HG02798 (cell line): ENCODE measurements around the gene HOXC5.

Experiments used
- ATAC-seq: cut with Tn5 transposase; IDR thresholded peaks from one replicate; pipeline ENCODE4 v1.9.1; 2021; ENCODE audit warnings: mild to moderate bottlenecking; ENCODE audit not compliant: unreplicated experiment, poor library complexity

HOXC5 gene

DNA sequence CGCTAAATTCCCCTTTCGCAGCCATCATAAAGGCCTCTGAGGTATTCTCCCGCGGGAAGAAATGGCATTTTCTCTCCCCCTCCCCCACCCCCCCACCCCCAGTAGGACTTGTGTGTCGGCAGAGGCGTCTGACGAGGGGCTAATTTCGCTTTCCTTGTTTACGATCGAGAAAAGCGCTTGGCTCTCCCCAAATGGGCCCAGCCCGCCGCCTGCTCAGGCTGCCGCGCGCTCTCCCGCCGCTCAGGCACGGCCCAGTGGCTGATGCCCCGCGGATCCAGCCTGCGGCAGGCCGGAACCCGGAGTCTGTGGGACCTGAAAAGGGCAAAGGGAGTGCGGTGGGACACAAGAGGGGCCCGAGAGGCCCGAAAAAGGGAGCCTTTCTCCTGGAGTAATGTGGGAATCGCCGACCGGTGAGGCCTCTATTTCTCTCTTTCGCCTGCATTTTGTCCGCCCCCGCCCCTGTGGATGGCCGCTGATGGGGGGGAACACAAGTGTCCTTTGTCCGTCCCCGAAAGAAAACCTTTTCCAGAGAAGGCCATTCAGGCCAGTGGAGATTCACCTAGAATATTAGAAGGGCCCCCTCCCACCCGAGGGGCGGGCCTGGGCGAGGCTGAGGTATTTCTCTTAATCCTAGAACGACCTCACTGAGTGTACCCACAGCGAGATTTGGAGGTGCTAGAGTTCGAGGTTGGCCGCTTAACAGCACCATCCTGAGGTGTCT, 13.6 kb upstream of the HOXC5 start:
- ATAC-seq = no peak

- ATAC-seq = no peak
Observed at GRCh38 chr12:54019924-54020590, 12.8 kb upstream of the HOXC5 start.

DNA sequence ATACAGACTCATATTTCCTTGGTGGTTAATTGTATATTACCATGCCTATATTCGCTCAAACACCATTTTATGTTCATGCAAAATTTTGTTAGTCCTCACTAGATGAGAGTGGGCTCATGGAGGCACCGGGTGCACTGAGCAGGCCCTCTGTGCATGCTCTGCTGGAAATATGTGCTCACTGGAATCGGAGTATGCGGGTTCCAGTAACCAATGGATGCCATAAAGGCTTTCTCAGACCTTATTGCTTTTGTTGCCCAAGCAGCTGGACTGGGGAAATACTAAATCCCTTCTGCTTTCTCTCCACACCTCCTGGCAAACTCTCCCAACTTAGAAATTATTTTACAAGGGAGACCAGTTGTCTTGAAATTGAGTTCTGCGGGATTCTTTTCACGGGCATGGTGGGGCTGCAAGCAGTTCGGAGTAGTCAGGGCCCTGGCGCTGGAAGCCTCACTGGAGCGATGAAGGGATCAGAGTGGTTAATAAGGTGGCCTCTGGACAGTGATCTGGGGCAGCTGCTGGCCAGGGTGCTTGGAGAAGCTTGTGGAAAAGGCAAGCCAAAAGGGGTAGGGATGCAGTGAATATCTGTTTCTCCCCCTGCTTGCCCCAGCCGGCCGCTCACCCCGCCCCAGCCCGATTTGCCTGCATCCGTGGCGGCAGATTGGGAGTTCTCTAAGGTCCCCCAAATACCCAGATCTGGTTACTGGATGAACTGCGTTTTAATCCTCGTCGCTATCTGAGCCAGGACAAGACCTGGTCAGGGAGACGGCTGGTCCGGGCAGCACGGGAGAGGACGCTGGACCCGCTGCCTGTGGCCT, 12.1 kb upstream of the HOXC5 start:
- no peak for ATAC-seq

DNA sequence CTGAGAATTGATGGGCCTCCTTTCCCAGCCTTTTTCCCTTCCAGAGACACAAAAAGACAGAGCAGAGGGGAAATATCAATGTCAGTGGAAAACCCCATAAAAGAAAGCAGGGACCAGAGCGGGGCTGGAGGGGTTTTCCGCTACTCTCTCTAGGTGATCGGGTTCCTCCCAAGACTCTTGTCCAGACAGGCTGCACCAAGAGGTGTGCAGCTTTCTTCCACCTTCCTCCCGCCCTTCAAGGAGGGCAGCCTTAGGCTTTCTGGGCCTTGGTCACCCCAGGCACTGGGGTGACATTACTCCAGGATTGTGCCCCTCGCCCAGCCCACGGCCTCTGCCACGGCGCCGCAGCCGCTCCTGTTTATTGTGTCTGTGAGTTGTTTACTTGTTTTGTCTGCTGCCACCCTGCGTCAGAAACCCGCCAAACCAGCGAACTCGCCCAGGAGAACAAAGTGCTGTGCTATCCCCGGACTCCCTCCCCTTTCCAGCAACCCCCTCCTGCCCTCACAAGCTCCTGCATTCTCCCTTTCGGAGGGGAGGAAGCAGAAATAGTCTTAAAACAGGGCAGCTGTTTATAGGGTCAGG, 11.3 kb upstream of the HOXC5 start:
- peak; percentile 32 for ATAC-seq

DNA sequence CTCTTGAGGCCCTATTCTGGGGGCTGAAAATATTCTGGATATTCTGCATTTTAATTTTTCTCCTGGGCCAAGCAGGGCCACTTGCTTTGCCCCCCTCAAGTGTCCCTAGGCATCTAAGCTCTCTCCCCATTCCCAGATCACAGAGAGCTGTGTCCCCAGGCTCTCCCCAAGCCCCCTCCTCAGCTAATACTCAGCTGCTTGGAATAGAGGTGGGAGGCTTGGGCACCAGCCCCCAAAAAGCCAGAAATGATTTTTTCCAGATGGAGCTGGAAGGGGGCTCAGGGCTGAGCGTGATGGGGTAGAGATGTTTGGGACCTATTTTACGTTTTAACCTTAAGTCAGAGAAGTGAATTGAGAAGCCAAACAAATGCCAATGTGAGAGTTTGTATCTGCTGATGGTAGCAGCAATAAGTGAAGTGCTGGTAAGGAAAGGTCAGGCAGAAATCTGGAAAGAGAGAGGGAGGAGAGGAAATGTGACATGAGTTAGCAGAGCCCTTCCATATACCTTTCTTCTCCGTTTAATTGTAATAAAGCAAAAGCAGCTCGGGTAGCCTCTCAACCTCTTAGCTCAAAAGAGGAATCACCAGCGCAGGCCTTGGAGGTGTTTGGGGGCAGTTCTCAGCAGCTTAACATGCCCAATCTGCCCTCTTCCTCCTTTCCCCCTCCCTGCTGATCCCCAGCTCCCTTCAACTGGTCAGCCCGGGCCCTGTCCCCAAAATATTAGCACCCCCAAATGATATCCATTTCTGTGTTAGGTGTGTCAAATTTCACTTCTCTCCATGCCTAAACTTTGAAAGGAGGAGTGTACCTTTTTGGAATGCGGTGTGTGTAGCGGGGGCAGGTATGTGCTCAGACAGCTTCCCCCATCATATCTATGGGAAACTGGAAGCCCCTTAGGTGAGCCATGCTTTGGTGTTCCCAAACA, 9.6 kb upstream of the HOXC5 start:
- ATAC-seq = no peak

DNA sequence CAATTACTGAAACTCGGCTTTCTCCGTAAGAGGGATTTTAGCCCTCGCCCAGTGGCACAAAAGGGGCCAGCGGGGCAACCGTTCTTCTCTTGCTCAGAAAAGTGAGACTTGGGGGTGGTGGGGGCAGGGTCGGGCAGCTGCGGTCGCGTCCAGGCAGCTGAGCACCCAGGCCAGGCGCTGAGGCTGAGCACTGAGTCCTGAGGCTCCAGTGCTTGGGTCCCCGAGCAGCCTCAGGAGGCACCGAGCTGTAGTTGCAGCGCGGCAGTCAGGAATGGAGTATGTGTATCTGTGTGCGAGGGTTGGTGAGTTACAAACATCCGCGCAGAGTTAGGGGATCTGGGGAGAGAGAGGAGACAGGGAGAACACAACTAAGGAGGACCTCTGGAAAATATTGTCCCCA, 8.7 kb upstream of the HOXC5 start:
- no peak for ATAC-seq

DNA sequence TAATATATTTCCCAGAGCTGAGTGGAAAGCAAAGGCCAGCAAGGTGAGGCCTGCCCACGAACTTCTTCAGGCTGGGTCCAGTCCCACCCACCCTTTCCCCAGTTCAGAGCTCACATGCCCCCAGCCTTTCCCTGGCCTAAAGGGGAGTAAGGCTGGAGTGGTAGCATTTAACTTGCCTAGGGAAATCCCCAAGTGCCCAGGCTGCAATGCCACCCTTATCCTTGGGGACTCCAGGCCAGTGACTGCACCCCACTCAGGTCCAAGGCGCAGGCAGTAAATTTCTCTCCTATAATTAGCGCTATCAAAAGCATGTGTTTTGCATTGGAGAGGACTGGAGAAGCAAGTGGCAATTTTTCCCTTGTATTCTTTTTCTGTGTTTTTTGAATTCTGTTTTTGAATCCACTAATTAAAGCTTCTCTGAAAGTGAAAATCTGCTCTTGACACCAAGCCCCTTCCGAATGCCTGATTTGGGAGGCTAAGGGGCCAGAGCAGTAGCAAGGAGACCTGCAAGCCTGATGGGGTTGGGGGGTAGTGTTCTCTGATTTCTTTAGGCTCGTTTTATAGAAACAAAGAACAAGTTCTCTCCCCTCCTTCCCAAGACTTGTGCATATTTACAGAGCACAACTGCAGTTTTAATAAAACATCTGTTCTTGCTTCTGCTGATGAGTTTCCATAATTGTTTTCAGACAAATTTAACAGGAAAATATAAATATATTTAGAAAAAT, 8.1 kb upstream of the HOXC5 start:
- no peak for ATAC-seq

- ATAC-seq = no peak
Observed at GRCh38 chr12:54025499-54026405, 7.1 kb upstream of the HOXC5 start.

DNA sequence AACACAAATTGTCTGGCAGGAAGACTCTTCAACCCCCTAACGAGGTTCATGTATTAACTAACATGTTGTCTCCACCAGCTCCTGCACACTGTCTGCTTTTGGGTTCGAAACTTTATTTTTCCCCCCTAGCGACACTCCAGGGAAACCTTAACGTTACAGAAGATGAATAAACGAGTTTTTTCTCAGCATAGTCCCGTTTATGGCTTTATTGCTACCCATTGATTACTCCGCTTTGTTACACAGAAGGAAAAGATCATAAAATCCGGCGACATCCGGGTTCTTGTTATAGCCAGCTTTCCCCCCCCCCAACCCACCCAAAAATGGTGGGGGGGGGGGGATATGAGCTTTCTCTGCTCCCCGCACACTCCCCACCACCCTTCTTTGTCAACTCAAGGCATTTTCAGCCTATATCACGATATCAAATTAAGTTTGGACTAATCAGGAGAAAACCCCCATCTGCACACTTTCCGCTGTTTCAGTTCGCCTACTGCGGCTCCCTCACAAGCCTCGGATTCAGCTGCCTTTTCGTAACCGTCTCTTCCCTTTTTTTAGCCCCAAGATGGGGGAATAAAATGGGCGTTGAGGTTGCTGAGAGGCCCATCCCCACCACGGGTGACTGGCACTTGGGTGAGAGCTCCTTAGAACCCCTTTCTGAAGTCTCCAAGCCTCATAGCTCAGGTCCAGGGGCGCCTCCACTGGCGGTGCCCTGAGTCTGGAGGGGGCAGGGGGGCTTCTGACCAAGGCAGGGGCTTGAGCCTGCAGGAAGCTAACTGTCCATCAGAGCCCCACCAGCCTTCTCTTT, 6.0 kb upstream of the HOXC5 start:
- ATAC-seq = no peak

DNA sequence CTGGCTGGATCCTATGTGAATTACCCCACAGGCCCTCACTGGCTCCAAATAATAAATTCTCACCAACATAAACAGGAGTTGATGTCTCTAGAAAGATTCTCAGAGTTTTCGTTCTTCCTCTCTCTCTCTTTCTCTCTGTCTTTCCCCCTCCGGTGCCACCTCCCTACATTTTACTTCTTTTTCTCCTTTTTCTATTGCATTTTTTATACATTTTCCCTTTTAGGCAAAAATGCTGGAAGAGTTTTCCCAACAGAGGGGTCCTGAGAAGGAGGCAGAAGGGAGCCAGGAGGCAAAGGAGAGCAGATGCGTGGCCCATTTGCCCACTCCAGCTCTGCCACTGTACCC, 5.4 kb upstream of the HOXC5 start:
- ATAC-seq = no peak

DNA sequence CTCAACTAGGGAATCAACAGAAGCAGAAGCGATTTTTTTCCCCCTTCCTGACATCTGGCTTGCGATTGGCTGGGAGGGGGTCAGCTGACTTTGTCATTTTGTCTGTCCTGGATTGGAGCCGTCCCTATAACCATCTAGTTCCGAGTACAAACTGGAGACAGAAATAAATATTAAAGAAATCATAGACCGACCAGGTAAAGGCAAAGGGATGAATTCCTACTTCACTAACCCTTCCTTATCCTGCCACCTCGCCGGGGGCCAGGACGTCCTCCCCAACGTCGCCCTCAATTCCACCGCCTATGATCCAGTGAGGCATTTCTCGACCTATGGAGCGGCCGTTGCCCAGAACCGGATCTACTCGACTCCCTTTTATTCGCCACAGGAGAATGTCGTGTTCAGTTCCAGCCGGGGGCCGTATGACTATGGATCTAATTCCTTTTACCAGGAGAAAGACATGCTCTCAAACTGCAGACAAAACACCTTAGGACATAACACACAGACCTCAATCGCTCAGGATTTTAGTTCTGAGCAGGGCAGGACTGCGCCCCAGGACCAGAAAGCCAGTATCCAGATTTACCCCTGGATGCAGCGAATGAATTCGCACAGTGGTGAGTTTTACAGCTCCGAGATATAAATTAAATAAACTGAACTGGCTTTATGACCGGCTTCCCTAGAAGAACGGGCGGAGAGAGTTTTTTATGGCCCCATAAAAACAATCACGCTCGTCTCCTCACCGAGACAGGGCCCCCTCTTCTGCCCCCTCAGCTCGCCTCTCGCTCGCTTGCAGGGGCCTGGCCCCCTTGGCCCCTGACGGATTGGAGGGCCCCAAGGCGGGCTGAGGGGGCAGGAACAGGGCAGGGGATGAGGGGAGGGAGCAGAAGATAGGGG, 4.3 kb upstream of the HOXC5 start, which contains the start of gene HOXC6:
HOXC6 (plus strand) TSS at position 127 of the 888 bp plus-strand sequence; CDS start at position 209, 82 bp downstream.
- ATAC-seq = no peak

- ATAC-seq = no peak
Observed at GRCh38 chr12:54029529-54030441, 3.1 kb upstream of the HOXC5 start.

DNA sequence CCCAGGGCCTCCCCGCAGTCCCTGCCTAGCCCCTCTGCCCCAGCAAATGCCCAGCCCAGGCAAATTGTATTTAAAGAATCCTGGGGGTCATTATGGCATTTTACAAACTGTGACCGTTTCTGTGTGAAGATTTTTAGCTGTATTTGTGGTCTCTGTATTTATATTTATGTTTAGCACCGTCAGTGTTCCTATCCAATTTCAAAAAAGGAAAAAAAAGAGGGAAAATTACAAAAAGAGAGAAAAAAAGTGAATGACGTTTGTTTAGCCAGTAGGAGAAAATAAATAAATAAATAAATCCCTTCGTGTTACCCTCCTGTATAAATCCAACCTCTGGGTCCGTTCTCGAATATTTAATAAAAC, 2.4 kb upstream of the HOXC5 start:
- ATAC-seq = no peak

DNA sequence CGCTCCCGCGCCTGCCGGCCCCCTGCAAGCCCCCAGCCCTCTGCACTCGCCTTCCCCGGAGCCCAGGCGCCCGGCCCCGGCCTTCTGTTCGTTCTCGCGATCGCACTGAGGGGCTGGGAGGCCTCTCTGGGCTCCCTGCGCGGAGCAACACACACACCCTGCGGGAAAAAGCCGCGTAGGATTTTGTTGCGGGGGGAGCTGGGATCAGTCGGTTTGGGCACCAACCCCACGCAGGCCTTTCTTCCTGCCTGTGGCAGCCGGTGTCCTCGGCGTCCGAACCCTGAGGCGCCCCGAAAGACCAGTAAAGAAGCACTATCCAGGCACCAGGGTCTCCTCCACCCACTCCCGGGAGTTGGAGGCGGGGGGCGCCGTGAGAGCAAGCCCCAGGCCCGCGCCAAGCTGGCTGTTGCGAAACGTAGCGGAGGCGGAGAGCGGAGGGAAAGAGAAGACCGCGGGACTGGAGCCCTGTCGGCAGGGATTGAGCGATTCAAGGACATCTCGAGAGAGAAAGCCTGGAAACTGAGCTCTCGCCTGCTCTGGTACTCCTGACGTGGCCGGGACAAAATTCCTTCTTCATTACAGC, 1.9 kb upstream of the HOXC5 start:
- no peak for ATAC-seq

- ATAC-seq = no peak
Observed at GRCh38 chr12:54031480-54031879, 1.4 kb upstream of the HOXC5 start.
